ENCODE data around the gene RAD51B.

Gene RAD51B

GRCh38 chr14:67875175-67876006 is 55.8 kb downstream of the RAD51B start:
- TF ChIP-seq CTCF (IDR thresholded peaks at IDR 0.05; ENCODE audit: low read depth, low read length, missing control alignments): no peak
- DNase-seq (ENCODE audit: low read depth): no peak
- no peak overlapping the region for H3K4me3 ChIP-seq (ENCODE audit: low read depth, low read length)

DNA sequence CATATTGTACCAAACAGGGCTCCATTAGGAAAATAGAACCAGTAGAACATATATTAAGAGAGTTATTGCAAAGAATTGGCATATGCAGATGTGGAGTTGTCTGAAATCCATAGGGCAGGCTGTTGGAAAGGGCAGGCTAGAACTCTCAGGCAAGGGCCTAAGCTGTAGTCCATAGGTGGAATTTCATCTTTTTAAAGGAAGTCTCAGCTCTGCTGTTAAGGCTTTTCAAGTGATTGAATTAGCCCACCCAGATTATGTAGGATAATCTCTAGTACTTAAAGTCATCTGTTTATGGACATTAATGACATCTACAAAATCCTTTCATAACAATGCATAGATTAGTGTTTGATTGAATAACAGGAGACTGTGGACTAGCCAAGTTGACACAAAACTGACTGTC is 59.4 kb downstream of the RAD51B start:
- H3K4me3 ChIP-seq (ENCODE audit: low read depth, low read length): no peak overlapping the region
- DNase-seq (ENCODE audit: low read depth): no peak
- no peak for TF ChIP-seq CTCF (IDR thresholded peaks at IDR 0.05; ENCODE audit: low read depth, low read length, missing control alignments)

- H3K4me3 ChIP-seq (ENCODE audit: low read depth, low read length): no peak overlapping the region
- DNase-seq (ENCODE audit: low read depth): peak; percentile 55
- no peak for TF ChIP-seq CTCF (IDR thresholded peaks at IDR 0.05; ENCODE audit: low read depth, low read length, missing control alignments)
Measured at GRCh38 chr14:67881225-67881624, 61.6 kb downstream of the RAD51B start.

DNA sequence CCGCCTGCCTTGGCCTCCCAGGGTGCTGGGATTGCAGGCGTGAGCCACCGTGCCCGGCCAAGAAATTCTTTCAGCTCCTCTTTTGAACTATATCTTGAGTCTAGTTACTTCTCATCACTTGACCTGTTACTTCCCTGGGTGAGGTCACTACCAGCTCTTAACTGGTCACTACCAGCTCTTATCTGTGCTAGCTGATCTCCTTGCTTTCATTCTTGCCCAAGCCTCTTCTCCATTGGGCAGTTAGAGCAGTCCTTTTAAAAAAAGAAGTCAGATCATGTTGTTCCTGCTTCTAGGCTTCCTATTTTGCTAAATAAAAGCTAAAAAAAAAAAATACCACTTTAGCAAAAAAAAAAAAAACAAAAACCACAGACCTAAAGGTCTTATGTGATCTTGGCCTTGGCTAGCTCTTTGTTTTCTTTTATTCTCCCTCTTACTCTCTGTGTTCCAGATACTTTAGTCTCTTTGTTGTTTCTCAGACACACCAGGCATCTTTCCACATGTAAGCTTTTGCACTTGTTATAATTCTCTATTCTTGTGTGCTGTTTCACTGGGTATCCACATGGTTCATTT is 63.5 kb downstream of the RAD51B start:
- TF ChIP-seq CTCF (IDR thresholded peaks at IDR 0.05; ENCODE audit: low read depth, low read length, missing control alignments): no peak
- DNase-seq (ENCODE audit: low read depth): no peak
- no peak overlapping the region for H3K4me3 ChIP-seq (ENCODE audit: low read depth, low read length)

DNA sequence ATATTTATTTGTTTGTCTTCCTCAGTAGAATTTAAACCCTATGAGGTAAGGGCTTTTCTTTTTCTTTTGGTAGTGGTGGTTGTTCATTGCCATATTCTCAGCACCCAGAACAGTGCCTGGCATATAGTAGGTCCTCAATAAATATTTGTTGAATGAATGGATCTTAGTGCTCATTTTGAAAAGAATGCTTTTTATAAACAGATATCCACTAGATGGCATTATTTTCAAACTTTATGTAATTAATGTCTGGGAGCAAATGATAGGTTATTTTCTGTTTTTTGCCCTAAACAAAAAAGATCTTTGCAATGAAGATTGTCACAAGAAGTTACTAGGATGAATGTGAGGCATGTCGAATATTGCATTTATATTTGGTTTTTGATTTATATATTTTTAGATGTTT is 64.1 kb downstream of the RAD51B start:
- H3K4me3 ChIP-seq (ENCODE audit: low read depth, low read length): no peak overlapping the region
- TF ChIP-seq CTCF (IDR thresholded peaks at IDR 0.05; ENCODE audit: low read depth, low read length, missing control alignments): no peak
- no peak for DNase-seq (ENCODE audit: low read depth)

- DNase-seq (ENCODE audit: low read depth): no peak
- TF ChIP-seq CTCF (IDR thresholded peaks at IDR 0.05; ENCODE audit: low read depth, low read length, missing control alignments): no peak
Measured at GRCh38 chr14:67886191-67886590, 66.6 kb downstream of the RAD51B start.

GRCh38 chr14:67887478-67887877 is 67.9 kb downstream of the RAD51B start:
- H3K4me3 ChIP-seq (ENCODE audit: low read depth, low read length): no peak overlapping the region
- no peak for TF ChIP-seq CTCF (IDR thresholded peaks at IDR 0.05; ENCODE audit: low read depth, low read length, missing control alignments)
- DNase-seq (ENCODE audit: low read depth): no peak

More at GRCh38 chr14:67886191-67886590, 66.6 kb downstream of the RAD51B start:
- H3K4me3 ChIP-seq (ENCODE audit: low read depth, low read length): no peak overlapping the region
